Measurements from ENCODE around the gene METTL16.
A peak's percentile ranks its signal among the peaks of the same experiment; 100 is the strongest.
"Not testable (repeated sequence)": the region's sequence is repeated elsewhere in the genome, so short reads cannot be mapped to it uniquely, and the experiment has no call there.

The METTL16 gene

GRCh38 chr17:2449486-2449885 is 62.2 kb downstream of the METTL16 start:
- no peak for DNase-seq

GRCh38 chr17:2447479-2447878 is 64.2 kb downstream of the METTL16 start:
- DNase-seq, result not testable (repeated sequence)

- DNase-seq, result no peak
Observed at GRCh38 chr17:2445638-2446037, 66.0 kb downstream of the METTL16 start.

GRCh38 chr17:2444382-2444781 is 67.3 kb downstream of the METTL16 start:
- no peak for DNase-seq

GRCh38 chr17:2442166-2442565 is 69.5 kb downstream of the METTL16 start:
- DNase-seq, result no peak

- no peak for DNase-seq
Observed at GRCh38 chr17:2440930-2441329, 70.8 kb downstream of the METTL16 start.

- not testable (repeated sequence) for DNase-seq
Observed at GRCh38 chr17:2439997-2440396, 71.7 kb downstream of the METTL16 start.

GRCh38 chr17:2438823-2439222 is 72.9 kb downstream of the METTL16 start:
- no peak for DNase-seq

- no peak for DNase-seq
Observed at GRCh38 chr17:2436316-2436905, 75.3 kb downstream of the METTL16 start.

- no peak for DNase-seq
Observed at GRCh38 chr17:2435862-2436261, 75.8 kb downstream of the METTL16 start.

- DNase-seq, result no peak
Observed at GRCh38 chr17:2435181-2435741, 76.4 kb downstream of the METTL16 start.

- DNase-seq, result no peak
Observed at GRCh38 chr17:2433696-2434095, 78.0 kb downstream of the METTL16 start.

- DNase-seq, result no peak
Observed at GRCh38 chr17:2427910-2428309, 83.8 kb downstream of the METTL16 start.

- DNase-seq, result no peak
Observed at GRCh38 chr17:2427215-2427614, 84.5 kb downstream of the METTL16 start.

GRCh38 chr17:2423271-2423670 is 88.4 kb downstream of the METTL16 start:
- no peak for DNase-seq

- DNase-seq, result no peak
Observed at GRCh38 chr17:2421315-2422147, 90.2 kb downstream of the METTL16 start.

- DNase-seq, result no peak
Observed at GRCh38 chr17:2420176-2420575, 91.5 kb downstream of the METTL16 start.

GRCh38 chr17:2419486-2419885 is 92.2 kb downstream of the METTL16 start:
- DNase-seq, result no peak

GRCh38 chr17:2418572-2418971 is 93.1 kb downstream of the METTL16 start:
- no peak for DNase-seq

- peak; percentile 86 for DNase-seq
Observed at GRCh38 chr17:2416010-2416734, 95.5 kb downstream of the METTL16 start.

- DNase-seq, result no peak
Observed at GRCh38 chr17:2415081-2415480, 96.6 kb downstream of the METTL16 start.

- no peak for DNase-seq
Observed at GRCh38 chr17:2414446-2415064, 97.1 kb downstream of the METTL16 start.

- no peak for DNase-seq
Observed at GRCh38 chr17:2412561-2413021, 99.1 kb downstream of the METTL16 start.
